Kidney (tissue), 14 donors: Measurements from ENCODE around the gene GOLGA1. TPM values are rescaled to one million over a fixed set of nuclear protein-coding genes. Genes with fewer than 3 reads are reported as not detected.

Experiments used
- DNase-seq, 5 donors: peaks; one replicate each; pipeline ENCODE4 v3.0.0-alpha.2; 2013 to 2020
- FAIRE-seq: peaks from 2 replicates; lab custom pipeline; 2012; peaks lifted over from hg19 to GRCh38; lab: Jason Lieb, UNC
- H3K27ac ChIP-seq, 2 donors: one replicate each; pipeline ENCODE4 v1.7.0; 2013; ENCODE audit warnings: low read depth in 2 of 2, low read length in 2 of 2, inconsistent platforms in 1 of 2
- H3K27me3 ChIP-seq: one replicate; pipeline ENCODE4 v1.7.1; 2013; ENCODE audit warnings: low read length, inconsistent platforms; ENCODE audit not compliant: control insufficient read depth, insufficient read depth
- H3K36me3 ChIP-seq, 3 donors: one replicate each; pipeline versions ENCODE4 v1.7.0 to v1.7.1; 2013; ENCODE audit warnings: low read length in 3 of 3, control low read depth in 1 of 3, inconsistent platforms in 1 of 3; ENCODE audit not compliant: insufficient read depth in 3 of 3, control insufficient read depth in 2 of 3
- H3K4me1 ChIP-seq, 3 donors: one replicate each; pipeline versions ENCODE4 v1.7.0 to v1.7.1; 2013; ENCODE audit warnings: low read length in 3 of 3, inconsistent platforms in 1 of 3, low read depth in 1 of 3; ENCODE audit not compliant: control insufficient read depth in 2 of 3, insufficient read depth in 2 of 3
- H3K4me3 ChIP-seq, 3 donors: one replicate each; pipeline versions ENCODE4 v1.7.0 to v1.8.1; 2013; ENCODE audit warnings: low read length in 3 of 3, control low read depth in 1 of 3, inconsistent platforms in 1 of 3
- H3K9ac ChIP-seq, 3 donors: one replicate each; pipeline versions ENCODE4 v1.7.0 to v1.7.1; 2013; ENCODE audit warnings: low read length in 3 of 3, control low read depth in 1 of 3, inconsistent platforms in 1 of 3
- H3K9me3 ChIP-seq, 3 donors: one replicate each; pipeline versions ENCODE4 v1.7.0 to v1.7.1; 2013; ENCODE audit warnings: low read length in 3 of 3, control low read depth in 1 of 3, inconsistent platforms in 1 of 3; ENCODE audit not compliant: control insufficient read depth in 2 of 3, insufficient read depth in 1 of 3
- CTCF ChIP-seq: IDR thresholded peaks from 3 replicates; pipeline ENCODE4 v1.5.1; 2012; ENCODE audit warnings: mild to moderate bottlenecking, moderate library complexity, borderline replicate concordance; ENCODE audit not compliant: insufficient read depth; ENCODE audit errors: extremely low read depth
- intact Hi-C: fragments of 100-400 bp; cut with DNase I; formaldehyde crosslinking; loops from one replicate; pipeline ENCODE4 v1.11.1; 2022
- polyA plus RNA-seq: library from polyadenylated mRNA; stranded (reverse); fragments of 350-450 nt; fragmentation: Illumina TruSeq; extraction: RNeasy Lipid Tissue Mini Kit (QIAGEN cat#74804); gene quantifications from one replicate; pipeline ENCODE4 v1.2.3, GENCODE V29; 2014; ENCODE audit warnings: low read depth, low replicate concordance; ENCODE audit not compliant: insufficient read depth
- total RNA-seq: library from RNA; stranded (reverse); fragmentation: NEBNext Ultra II Directional; extraction: Animal tissue kit (Norgen Biotek cat#: 25700); gene quantifications from one replicate; pipeline ENCODE4 v1.2.1, GENCODE V29; 2021
- donor health status: control.
- donor health status: control.
- donor health status: control.
- donor health status: control.
- donor health status: control.
- donor health status: DM: yes; HTN: yes; CAD: no.
- donor health status: Normal renal cell carcinoma (clear cell type).

GOLGA1 gene
- total and polyA plus RNA-seq, 2 donors from 2014 or later, result 6.2 to 21.0 TPM

- H3K27me3 ChIP-seq, result no peaks in the 10 kb centered on the region
- peak in 4 of 5 donors; percentile 8 to 38 (median 28) for DNase-seq
- no peaks in the 10 kb centered on the region for H3K9me3 ChIP-seq
- H3K4me1 ChIP-seq, result no peaks in the 10 kb centered on the region
- intact Hi-C loops, result no loop called here
- no peak for FAIRE-seq
- no peak overlapping the region for H3K4me3 ChIP-seq
- H3K27ac ChIP-seq, result no peak overlapping the region
- H3K9ac ChIP-seq, result no peak overlapping the region
- no peak for TF ChIP-seq CTCF
- H3K36me3 ChIP-seq, result no peaks in the 10 kb centered on the region
Measured at GRCh38 chr9:124844291-124844690, 96.6 kb downstream of the GOLGA1 start.

- intact Hi-C loops, result no loop called here
- no peaks in the 10 kb centered on the region for H3K36me3 ChIP-seq
- H3K9me3 ChIP-seq, result no peaks in the 10 kb centered on the region
- no peak for TF ChIP-seq CTCF
- no peak overlapping the region for H3K4me3 ChIP-seq
- peak; percentile 40 to 60 (median 52) for DNase-seq
- H3K27ac ChIP-seq, result no peak overlapping the region
- FAIRE-seq, result no peak
- no peak overlapping the region for H3K9ac ChIP-seq
- no peaks in the 10 kb centered on the region for H3K27me3 ChIP-seq
- no peaks in the 10 kb centered on the region for H3K4me1 ChIP-seq
Measured at GRCh38 chr9:124843456-124844034, 97.3 kb downstream of the GOLGA1 start.

- Histone ChIP-seq H3K4me3 (no peak overlapping the region), H3K4me1 (no peaks in the 10 kb centered on the region), H3K27ac (no peak overlapping the region), H3K9me3 (no peaks in the 10 kb centered on the region), H3K9ac (no peak overlapping the region), H3K36me3 (no peaks in the 10 kb centered on the region), H3K27me3 (no peaks in the 10 kb centered on the region)
- no peak for DNase-seq
- no peak for TF ChIP-seq CTCF
- no peak for FAIRE-seq
- intact Hi-C loops, result no loop called here
Measured at GRCh38 chr9:124841075-124841821, 99.6 kb downstream of the GOLGA1 start.
